HepG2 (cell line): ENCODE data around the gene RPL35. TPM values are rescaled to one million over a fixed set of nuclear protein-coding genes. Genes with fewer than 3 reads are reported as not detected.
A peak's percentile ranks its signal among the peaks of the same experiment; 100 is the strongest.

Source experiments
- EP300 ChIP-seq, 3 experiments: sonication (generic) in 1 of 3; formaldehyde crosslinking in 1 of 3; IDR thresholded peaks; 2 replicates each; pipeline versions ENCODE4 v1.5.1 to v1.6.1; 2011 to 2020; ENCODE audit warnings: low read depth in 2 of 3, low read length in 2 of 3, borderline replicate concordance in 1 of 3, improper control_type of control experiment in 1 of 3, mild to moderate bottlenecking in 1 of 3, missing genetic modification reagents in 1 of 3, moderate library complexity in 1 of 3
- HNRNPL ChIP-seq: fragments of 200-400 bp; formaldehyde crosslinking; IDR thresholded peaks from 2 replicates; pipeline ENCODE4 v1.6.1; 2017; ENCODE audit warnings: mild to moderate bottlenecking, low read depth, low read length
- HOXA3 ChIP-seq: sonication (generic); formaldehyde crosslinking; IDR thresholded peaks from 2 replicates; pipeline ENCODE4 v1.5.0; 2020; ENCODE audit warnings: missing genetic modification reagents
- KIAA2018 ChIP-seq: sonication (generic); formaldehyde crosslinking; IDR thresholded peaks from 2 replicates; pipeline ENCODE4 v1.5.0; 2020; ENCODE audit warnings: mild to moderate bottlenecking, missing genetic modification reagents, borderline replicate concordance
- PHF20 ChIP-seq: sonication (generic); formaldehyde crosslinking; IDR thresholded peaks from 2 replicates; pipeline ENCODE4 v1.5.0; 2020; ENCODE audit warnings: mild to moderate bottlenecking, missing genetic modification reagents
- RARA ChIP-seq: IDR thresholded peaks from 2 replicates; pipeline ENCODE4 v1.6.1; 2016; ENCODE audit warnings: missing genetic modification reagents, missing compliant biosample characterization
- ZFP62 ChIP-seq: sonication (generic); formaldehyde crosslinking; IDR thresholded peaks from 2 replicates; pipeline ENCODE4 v1.4.0; 2020; ENCODE audit warnings: missing genetic modification reagents
- ZNF143 ChIP-seq: sonication (generic); formaldehyde crosslinking; IDR thresholded peaks from 2 replicates; pipeline ENCODE4 v1.4.0; 2020; ENCODE audit warnings: missing genetic modification reagents
- ZNF235 ChIP-seq: sonication (generic); formaldehyde crosslinking; IDR thresholded peaks from 2 replicates; pipeline ENCODE4 v1.8.1; 2023; ENCODE audit warnings: mild to moderate bottlenecking, missing genetic modification reagents, borderline replicate concordance
- ZNF572 ChIP-seq: sonication (generic); formaldehyde crosslinking; IDR thresholded peaks from 2 replicates; pipeline ENCODE4 v1.5.1; 2020; ENCODE audit warnings: mild to moderate bottlenecking, missing genetic modification reagents
- polyA plus RNA-seq, 8 experiments: library from polyadenylated mRNA; depleted of rRNA in 3 of 8; stranded (reverse) in 7 of 8; unstranded in 1 of 8; fragments of >200 nt; fragmentation: Illumina TruSeq in 4 of 8; extraction: Trizol in 4 of 8; gene quantifications; 2 replicates each; pipeline versions ENCODE4 v1.2.1 to v1.2.3, GENCODE V29; 2011 to 2016; ENCODE audit warnings: low read depth in 4 of 8, missing spikeins in 1 of 8, mixed read lengths in 1 of 8; ENCODE audit not compliant: insufficient read depth in 1 of 8
- total RNA-seq, 5 experiments: library from RNA; depleted of rRNA; stranded (reverse); fragments of >200 nt; fragmentation: Illumina TruSeq; extraction: Trizol; gene quantifications; 2 replicates each; pipeline ENCODE4 v1.2.3, GENCODE V29; 2016; ENCODE audit warnings: low read depth in 1 of 5
- TF ChIP-seq, protein P1 (sequence below): sonication (generic); formaldehyde crosslinking; conservative IDR thresholded peaks from 2 replicates; pipeline ENCODE4 v1.4.0; 2020; ENCODE audit warnings: missing genetic modification reagents
- TF ChIP-seq, protein P2 (sequence below): sonication (generic); formaldehyde crosslinking; conservative IDR thresholded peaks from 2 replicates; pipeline ENCODE4 v1.8.0; 2022; ENCODE audit warnings: missing genetic modification reagents

The RPL35 gene
- total and polyA plus RNA-seq, 2 of the 13 experiments (the other 11 are each of a cell fraction or from before 2014, with no cell fraction given): 2,153 to 2,935 TPM

DNA sequence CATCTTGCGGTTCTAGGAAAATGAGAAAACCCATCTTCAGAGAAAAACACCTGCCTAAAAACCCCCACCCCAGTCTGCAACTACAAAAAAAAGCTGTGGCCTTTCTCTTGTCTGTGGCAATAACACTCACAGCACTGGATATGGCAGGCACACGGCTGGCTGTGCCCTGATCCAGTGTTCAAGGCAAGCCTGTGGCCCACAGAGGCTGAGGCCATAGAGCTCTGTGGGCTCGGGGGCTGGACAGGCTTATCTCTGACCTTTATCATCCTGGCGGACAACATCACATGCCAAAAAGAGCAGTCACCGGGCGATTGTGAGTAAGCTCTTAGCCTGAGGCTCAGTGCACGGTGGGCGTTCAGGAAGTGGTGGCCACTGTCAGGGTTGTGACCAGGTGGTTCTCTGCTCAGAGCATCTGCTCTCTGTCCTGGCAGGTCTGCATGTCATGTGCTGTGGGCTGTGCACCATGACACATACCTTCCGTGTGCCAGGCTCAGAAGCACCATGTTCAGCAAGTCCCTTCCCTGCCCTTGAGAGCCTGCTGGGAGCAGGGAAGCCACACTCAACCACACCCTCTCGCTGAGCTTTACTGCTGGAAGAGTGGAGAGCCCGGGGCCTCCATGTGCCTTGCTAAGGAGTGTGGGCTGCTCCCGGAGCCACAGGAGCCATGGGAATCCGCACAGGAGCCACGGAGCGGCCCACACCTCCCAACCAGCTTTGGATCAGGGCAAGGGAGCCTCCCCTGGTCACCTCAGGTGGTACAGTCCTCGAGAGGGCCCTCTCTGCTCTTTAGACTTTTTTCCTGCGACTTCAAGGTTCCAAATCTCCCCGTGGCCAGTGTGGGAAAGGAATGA is 43.1 kb downstream of the RPL35 start (continued):
- TF ChIP-seq KIAA2018 (CRISPR knock-in tag): no peak
- TF ChIP-seq ZNF572: no peak
- peak; percentile 62; the same call in 1 of the 2 replicates for TF ChIP-seq HOXA3 (CRISPR knock-in tag)
- 0 out of 4 replicates have a peak, but pooled peaks have one; percentile 13 to 19 for TF ChIP-seq EP300 (IDR thresholded peaks at IDR 0.05; ENCODE audit: low read depth in 2 of 2, low read length in 2 of 2)
- TF ChIP-seq EP300 (CRISPR knock-in tag; IDR thresholded peaks at IDR 0.05; ENCODE audit: borderline replicate concordance): peak; percentile 33; the same call in 1 of the 2 replicates
- no peak for TF ChIP-seq ZFP62
- TF ChIP-seq, protein P1, sequence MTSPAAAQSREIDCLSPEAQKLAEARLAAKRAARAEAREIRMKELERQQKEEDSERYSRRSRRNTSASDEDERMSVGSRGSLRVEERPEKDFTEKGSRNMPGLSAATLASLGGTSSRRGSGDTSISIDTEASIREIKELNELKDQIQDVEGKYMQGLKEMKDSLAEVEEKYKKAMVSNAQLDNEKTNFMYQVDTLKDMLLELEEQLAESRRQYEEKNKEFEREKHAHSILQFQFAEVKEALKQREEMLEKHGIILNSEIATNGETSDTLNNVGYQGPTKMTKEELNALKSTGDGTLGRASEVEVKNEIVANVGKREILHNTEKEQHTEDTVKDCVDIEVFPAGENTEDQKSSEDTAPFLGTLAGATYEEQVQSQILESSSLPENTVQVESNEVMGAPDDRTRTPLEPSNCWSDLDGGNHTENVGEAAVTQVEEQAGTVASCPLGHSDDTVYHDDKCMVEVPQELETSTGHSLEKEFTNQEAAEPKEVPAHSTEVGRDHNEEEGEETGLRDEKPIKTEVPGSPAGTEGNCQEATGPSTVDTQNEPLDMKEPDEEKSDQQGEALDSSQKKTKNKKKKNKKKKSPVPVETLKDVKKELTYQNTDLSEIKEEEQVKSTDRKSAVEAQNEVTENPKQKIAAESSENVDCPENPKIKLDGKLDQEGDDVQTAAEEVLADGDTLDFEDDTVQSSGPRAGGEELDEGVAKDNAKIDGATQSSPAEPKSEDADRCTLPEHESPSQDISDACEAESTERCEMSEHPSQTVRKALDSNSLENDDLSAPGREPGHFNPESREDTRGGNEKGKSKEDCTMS (CRISPR knock-in tag): no peak
- peak; percentile 60; the same call in 1 of the 2 replicates for TF ChIP-seq ZNF143 (CRISPR knock-in tag)
- peak; percentile 32; the same call in 1 of the 2 replicates for TF ChIP-seq PHF20
- no peak; the same call in 1 of the 2 replicates for TF ChIP-seq HNRNPL
- peak; percentile 22; the same call in 1 of the 2 replicates for TF ChIP-seq RARA (CRISPR knock-in tag)
- TF ChIP-seq, protein P2, sequence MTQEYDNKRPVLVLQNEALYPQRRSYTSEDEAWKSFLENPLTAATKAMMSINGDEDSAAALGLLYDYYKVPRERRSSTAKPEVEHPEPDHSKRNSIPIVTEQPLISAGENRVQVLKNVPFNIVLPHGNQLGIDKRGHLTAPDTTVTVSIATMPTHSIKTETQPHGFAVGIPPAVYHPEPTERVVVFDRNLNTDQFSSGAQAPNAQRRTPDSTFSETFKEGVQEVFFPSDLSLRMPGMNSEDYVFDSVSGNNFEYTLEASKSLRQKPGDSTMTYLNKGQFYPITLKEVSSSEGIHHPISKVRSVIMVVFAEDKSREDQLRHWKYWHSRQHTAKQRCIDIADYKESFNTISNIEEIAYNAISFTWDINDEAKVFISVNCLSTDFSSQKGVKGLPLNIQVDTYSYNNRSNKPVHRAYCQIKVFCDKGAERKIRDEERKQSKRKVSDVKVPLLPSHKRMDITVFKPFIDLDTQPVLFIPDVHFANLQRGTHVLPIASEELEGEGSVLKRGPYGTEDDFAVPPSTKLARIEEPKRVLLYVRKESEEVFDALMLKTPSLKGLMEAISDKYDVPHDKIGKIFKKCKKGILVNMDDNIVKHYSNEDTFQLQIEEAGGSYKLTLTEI: no peak
- no peak for TF ChIP-seq ZNF235 (CRISPR knock-in tag)
